NCI-H2081 (cell line): ENCODE data around the gene THRSP.

Source experiments
- DNase-seq, 2 experiments: peaks; one replicate each; lab custom pipeline; 2025; lab: John Stamatoyannopoulos, UW

THRSP gene

GRCh38 chr11:78097666-78098385 lies 34.2 kb downstream of the THRSP start:
- DNase-seq, result no peak

GRCh38 chr11:78099666-78100065 lies 36.0 kb downstream of the THRSP start:
- peak; percentile 46 to 74 for DNase-seq

GRCh38 chr11:78100261-78100660 lies 36.6 kb downstream of the THRSP start:
- DNase-seq, result peak; percentile 77 to 94

GRCh38 chr11:78100676-78101472 lies 37.2 kb downstream of the THRSP start:
- DNase-seq, result peak; percentile 77 to 94

GRCh38 chr11:78109081-78110015 lies 45.7 kb downstream of the THRSP start:
- no peak for DNase-seq

- DNase-seq, result no peak
Observed at GRCh38 chr11:78110351-78110750, 46.7 kb downstream of the THRSP start.

- no peak for DNase-seq
Observed at GRCh38 chr11:78110830-78111229, 47.2 kb downstream of the THRSP start.

GRCh38 chr11:78111298-78111697 lies 47.6 kb downstream of the THRSP start:
- no peak for DNase-seq

- no peak for DNase-seq
Observed at GRCh38 chr11:78112582-78113275, 49.1 kb downstream of the THRSP start.
